ENCODE results near the gene DIAPH2. TPM values are rescaled to one million over a fixed set of nuclear protein-coding genes. Genes with fewer than 3 reads are reported as not detected.

The DIAPH2 gene
- total RNA-seq, 1 experiment from 2014 or later, result 10.9 TPM

DNA sequence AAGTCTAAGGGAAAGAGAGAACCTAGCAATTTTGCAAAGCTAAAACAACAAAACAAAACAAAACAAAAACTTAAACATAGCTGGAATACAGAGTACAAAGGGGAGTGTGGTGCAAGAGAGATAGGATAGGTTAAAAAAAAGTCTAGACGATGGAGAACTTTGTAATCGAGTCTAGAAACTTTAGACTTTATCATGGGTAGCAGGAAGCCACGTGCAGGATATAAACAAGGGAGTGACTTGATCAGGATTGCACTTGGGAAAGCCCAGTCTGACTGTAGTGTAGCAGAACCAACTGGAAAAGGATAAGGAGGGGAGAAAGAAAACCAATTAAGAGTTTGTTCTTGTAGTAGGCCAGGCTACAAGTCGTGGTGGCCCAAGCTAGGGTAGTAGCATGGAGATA lies 949.2 kb downstream of the DIAPH2 start:
- TF ChIP-seq, protein P1, sequence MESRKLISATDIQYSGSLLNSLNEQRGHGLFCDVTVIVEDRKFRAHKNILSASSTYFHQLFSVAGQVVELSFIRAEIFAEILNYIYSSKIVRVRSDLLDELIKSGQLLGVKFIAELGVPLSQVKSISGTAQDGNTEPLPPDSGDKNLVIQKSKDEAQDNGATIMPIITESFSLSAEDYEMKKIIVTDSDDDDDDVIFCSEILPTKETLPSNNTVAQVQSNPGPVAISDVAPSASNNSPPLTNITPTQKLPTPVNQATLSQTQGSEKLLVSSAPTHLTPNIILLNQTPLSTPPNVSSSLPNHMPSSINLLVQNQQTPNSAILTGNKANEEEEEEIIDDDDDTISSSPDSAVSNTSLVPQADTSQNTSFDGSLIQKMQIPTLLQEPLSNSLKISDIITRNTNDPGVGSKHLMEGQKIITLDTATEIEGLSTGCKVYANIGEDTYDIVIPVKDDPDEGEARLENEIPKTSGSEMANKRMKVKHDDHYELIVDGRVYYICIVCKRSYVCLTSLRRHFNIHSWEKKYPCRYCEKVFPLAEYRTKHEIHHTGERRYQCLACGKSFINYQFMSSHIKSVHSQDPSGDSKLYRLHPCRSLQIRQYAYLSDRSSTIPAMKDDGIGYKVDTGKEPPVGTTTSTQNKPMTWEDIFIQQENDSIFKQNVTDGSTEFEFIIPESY (IDR thresholded peaks at IDR 0.05; ENCODE audit: extremely low read depth, insufficient replicate concordance, low read length), result no peak
- H3K4me3 ChIP-seq (replicated peaks in 1 of 2; ENCODE audit: low read depth in 1 of 2, low read length in 2 of 2), result no peak overlapping the region
- no TSS peak for BruUV-seq (replicated peaks)

DNA sequence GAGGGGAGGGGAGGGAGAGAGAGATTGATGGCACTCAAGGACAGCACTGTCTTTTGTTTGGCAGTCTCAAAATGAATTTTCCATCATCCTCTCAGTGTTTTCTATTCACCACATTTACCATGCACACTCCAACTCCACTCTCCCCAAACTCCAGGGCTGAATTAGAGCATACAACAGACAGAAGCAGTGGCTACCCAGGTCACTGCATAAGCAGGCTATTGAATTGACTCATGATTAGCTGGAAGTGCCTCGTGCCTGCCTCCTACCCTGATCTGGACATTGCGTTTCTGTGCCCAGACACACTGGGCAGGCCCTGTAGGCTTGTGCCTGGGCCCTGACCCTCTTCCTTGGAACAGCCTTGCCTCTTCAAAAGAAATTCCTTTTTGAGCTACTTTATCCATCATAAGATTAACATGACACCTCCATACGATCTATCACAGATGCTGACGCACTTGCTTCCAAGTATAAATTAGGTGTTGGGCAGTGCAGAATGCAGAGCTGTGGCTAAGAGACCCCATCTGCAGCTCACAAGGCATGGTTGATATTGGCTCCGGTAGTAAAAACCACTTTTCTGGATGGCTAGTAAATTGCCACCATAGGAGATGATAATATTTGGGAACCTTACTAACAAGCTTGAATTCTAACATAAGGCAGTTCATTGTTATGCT lies 952.0 kb downstream of the DIAPH2 start:
- DNase-seq (ENCODE audit: low read depth, low spot score), result no peak
- no peak for ATAC-seq
- H3K27me3 ChIP-seq (ENCODE audit: insufficient read depth, low read length), result no peaks in the 10 kb centered on the region
- no TSS peak for BruUV-seq (replicated peaks)
- H3K36me3 ChIP-seq (ENCODE audit: control insufficient read depth in 1 of 2, insufficient read depth in 2 of 2, low read length in 2 of 2), result no peaks in the 10 kb centered on the region
- intact Hi-C loops (cut with micrococcal nuclease), result no loop called here
- H4K20me1 ChIP-seq (ENCODE audit: insufficient read depth), result no peaks in the 10 kb centered on the region
- no peak overlapping the region for H3K27ac ChIP-seq (ENCODE audit: low read depth, low read length)
- H3K9me3 ChIP-seq (ENCODE audit: control insufficient read depth in 1 of 2, insufficient read depth in 1 of 2, low read depth in 1 of 2, low read length in 2 of 2), result no peaks in the 10 kb centered on the region
- no peak overlapping the region for H3K4me2 ChIP-seq (ENCODE audit: low read length)
- no peak overlapping the region for H3K4me3 ChIP-seq (replicated peaks in 1 of 2; ENCODE audit: low read depth in 1 of 2, low read length in 2 of 2)
- ChIA-PET POLR2A (no interaction called here), RAD21 (ENCODE audit: low non-redundant PET in 1 of 2, low total read pairs in 2 of 2, uncharacterized antibody in 2 of 2, unreplicated experiment in 2 of 2) (no interaction called here), CTCF (no interaction called here)
- H3K79me2 ChIP-seq (ENCODE audit: insufficient read depth, low read length), result no peaks in the 10 kb centered on the region
- no peak overlapping the region for H3K9ac ChIP-seq (ENCODE audit: low read length)
- H3K4me1 ChIP-seq (ENCODE audit: control insufficient read depth in 1 of 2, insufficient read depth in 2 of 2, low read length in 2 of 2), result no peaks in the 10 kb centered on the region
- no peak overlapping the region for H2AFZ ChIP-seq (ENCODE audit: low read depth, low read length, poor library complexity, severe bottlenecking)
- no peak for TF ChIP-seq SIN3A (IDR thresholded peaks at IDR 0.05; ENCODE audit: low read depth)
- TF ChIP-seq MAX (IDR thresholded peaks at IDR 0.05), result no peak
- TF ChIP-seq, protein P1 (IDR thresholded peaks at IDR 0.05; ENCODE audit: extremely low read depth, insufficient replicate concordance, low read length), result no peak
- TF ChIP-seq CEBPB (IDR thresholded peaks at IDR 0.05; ENCODE audit: low read depth), result no peak
- no peak for TF ChIP-seq JUND (IDR thresholded peaks at IDR 0.05)
- TF ChIP-seq ZFX (IDR thresholded peaks at IDR 0.05), result no peak
- TF ChIP-seq FOSL1 (IDR thresholded peaks at IDR 0.05; ENCODE audit: low read depth), result no peak
- H3K9me2 ChIP-seq (ENCODE audit: insufficient read depth), result no peaks in the 10 kb centered on the region

More for the DNA sequence above, 949.2 kb downstream of the DIAPH2 start:
- H3K36me3 ChIP-seq (ENCODE audit: control insufficient read depth in 1 of 2, insufficient read depth in 2 of 2, low read length in 2 of 2), result no peaks in the 10 kb centered on the region
- no peak overlapping the region for H2AFZ ChIP-seq (ENCODE audit: low read depth, low read length, poor library complexity, severe bottlenecking)
- H3K9me2 ChIP-seq (ENCODE audit: insufficient read depth), result no peaks in the 10 kb centered on the region
- no peak overlapping the region for H3K4me2 ChIP-seq (ENCODE audit: low read length)
- ChIA-PET POLR2A (no interaction called here), CTCF (no interaction called here), RAD21 (ENCODE audit: low non-redundant PET in 1 of 2, low total read pairs in 2 of 2, uncharacterized antibody in 2 of 2, unreplicated experiment in 2 of 2) (no interaction called here)
- no peak for DNase-seq (ENCODE audit: low read depth, low spot score)
- H3K27ac ChIP-seq (ENCODE audit: low read depth, low read length), result no peak overlapping the region
- H3K4me1 ChIP-seq (ENCODE audit: control insufficient read depth in 1 of 2, insufficient read depth in 2 of 2, low read length in 2 of 2), result no peaks in the 10 kb centered on the region
- no peaks in the 10 kb centered on the region for H3K9me3 ChIP-seq (ENCODE audit: control insufficient read depth in 1 of 2, insufficient read depth in 1 of 2, low read depth in 1 of 2, low read length in 2 of 2)
- H3K27me3 ChIP-seq (ENCODE audit: insufficient read depth, low read length), result no peaks in the 10 kb centered on the region
- no peaks in the 10 kb centered on the region for H3K79me2 ChIP-seq (ENCODE audit: insufficient read depth, low read length)
- H3K9ac ChIP-seq (ENCODE audit: low read length), result no peak overlapping the region
- intact Hi-C loops (cut with micrococcal nuclease), result no loop called here
- no peak for ATAC-seq
- H4K20me1 ChIP-seq (ENCODE audit: insufficient read depth), result no peaks in the 10 kb centered on the region

Data from HCT116 (cell line).